Endothelial cell of umbilical vein (primary cell): Measurements from ENCODE around the gene ZNF689.

Experiments used
- CTCF ChIP-seq, 2 donors: IDR thresholded peaks; 1 replicate in 1 of 2; 2 replicates in 1 of 2; pipeline ENCODE4 v1.5.1; 2011; ENCODE audit warnings: low read length in 2 of 2, mild to moderate bottlenecking in 2 of 2, moderate library complexity in 2 of 2, control low read depth in 1 of 2, inconsistent platforms in 1 of 2, low read depth in 1 of 2; ENCODE audit not compliant: insufficient read depth in 1 of 2; ENCODE audit errors: extremely low read depth in 1 of 2
- EZH2 ChIP-seq: IDR thresholded peaks from 2 replicates; pipeline ENCODE4 v1.6.1; 2012; ENCODE audit warnings: borderline replicate concordance, low read depth, mild to moderate bottlenecking, moderate library complexity, low read length, inconsistent platforms; ENCODE audit not compliant: severe bottlenecking
- GATA2 ChIP-seq: IDR thresholded peaks from 2 replicates; pipeline ENCODE4 v1.7.0; 2011; ENCODE audit warnings: low read depth, mild to moderate bottlenecking, moderate library complexity, mixed read lengths, low read length; ENCODE audit not compliant: insufficient read length, insufficient read depth
- JUN ChIP-seq: IDR thresholded peaks from 2 replicates; pipeline ENCODE4 v1.6.1; 2011; ENCODE audit warnings: borderline replicate concordance, low read depth; ENCODE audit not compliant: insufficient read length, insufficient read depth
- MAX ChIP-seq: IDR thresholded peaks from 2 replicates; pipeline ENCODE4 v1.6.1; 2011; ENCODE audit not compliant: insufficient read depth, insufficient read length
- POLR2A ChIP-seq: IDR thresholded peaks from 2 replicates; pipeline ENCODE4 v1.6.1; 2012; ENCODE audit warnings: low read depth, mild to moderate bottlenecking, control low read depth, low read length
- POLR2AphosphoS5 ChIP-seq: IDR thresholded peaks from 2 replicates; pipeline ENCODE4 v1.6.1; 2012; ENCODE audit warnings: low read depth, mild to moderate bottlenecking, control low read depth, low read length, moderate library complexity; ENCODE audit not compliant: insufficient read depth

DNA sequence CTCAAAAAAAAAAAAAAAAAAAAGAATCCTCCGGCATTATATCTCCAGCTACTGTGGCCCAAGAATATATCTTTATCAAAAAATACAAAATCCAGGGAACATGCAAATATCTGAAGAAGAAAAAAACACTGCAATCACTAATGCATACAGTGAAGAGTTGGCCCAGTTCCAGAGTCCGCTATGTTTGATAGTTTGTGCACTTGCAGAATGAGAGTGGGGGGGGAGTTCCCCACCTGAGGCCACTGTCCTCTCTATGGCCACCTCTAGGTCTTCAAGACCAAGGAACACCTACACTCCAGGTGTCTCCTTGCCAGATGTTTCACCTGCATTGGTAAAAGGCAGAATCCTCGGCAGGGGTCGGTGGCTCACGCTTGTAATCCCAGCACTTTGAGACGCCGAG lies 28.7 kb downstream of the ZNF689 start:
- TF ChIP-seq CTCF (IDR thresholded peaks at IDR 0.05; ENCODE audit: extremely low read depth in 1 of 2, insufficient read depth in 1 of 2, low read depth in 1 of 2, low read length in 2 of 2), result no peak
- no peak for TF ChIP-seq EZH2
- TF ChIP-seq POLR2A, result no peak
- no peak for TF ChIP-seq MAX
- no peak for TF ChIP-seq GATA2
- no peak for TF ChIP-seq JUN
- TF ChIP-seq POLR2AphosphoS5, result no peak
